VCaP (cell line): ENCODE results near the gene SH3BGRL3.

Experiments
- H3K27ac ChIP-seq: fragments of 450-650 bp; 2 replicates; pipeline ENCODE4 v1.5.1; 2017
- CTCF ChIP-seq: fragments of 450-650 bp; conservative IDR thresholded peaks from 2 replicates; pipeline ENCODE4 v1.5.1; 2017; ENCODE audit warnings: mild to moderate bottlenecking, moderate library complexity

Gene SH3BGRL3

GRCh38 chr1:26269198-26269550 is 10.7 kb upstream of the SH3BGRL3 start:
- no peak for TF ChIP-seq CTCF
- H3K27ac ChIP-seq: no peak overlapping the region

GRCh38 chr1:26274801-26275425 is 5.0 kb upstream of the SH3BGRL3 start:
- peak overlapping the region; percentile 77 for H3K27ac ChIP-seq

GRCh38 chr1:26275580-26276431 is 4.1 kb upstream of the SH3BGRL3 start:
- peak; percentile 84 for TF ChIP-seq CTCF
- H3K27ac ChIP-seq: peak overlapping the region; percentile 77

More at GRCh38 chr1:26274801-26275425, 5.0 kb upstream of the SH3BGRL3 start:
- TF ChIP-seq CTCF: no peak

GRCh38 chr1:26276432-26276838 is 3.5 kb upstream of the SH3BGRL3 start:
- no peak for TF ChIP-seq CTCF

GRCh38 chr1:26277261-26277661 is 2.6 kb upstream of the SH3BGRL3 start:
- peak overlapping the region; percentile 77 for H3K27ac ChIP-seq
- TF ChIP-seq CTCF: no peak

More at GRCh38 chr1:26276432-26276838, 3.5 kb upstream of the SH3BGRL3 start:
- peak overlapping the region; percentile 77 for H3K27ac ChIP-seq

- no peak for TF ChIP-seq CTCF
- peak overlapping the region; percentile 77 for H3K27ac ChIP-seq
Measured at GRCh38 chr1:26277719-26278118, 2.2 kb upstream of the SH3BGRL3 start.

GRCh38 chr1:26278303-26278702 is 1.6 kb upstream of the SH3BGRL3 start:
- H3K27ac ChIP-seq: peak overlapping the region; percentile 77; the same call in 1 of the 2 replicates
- no peak for TF ChIP-seq CTCF
